GM19239 (cell line): ENCODE measurements around the gene RBFOX2.
"Not testable (repeated sequence)": the region's sequence is repeated elsewhere in the genome, so short reads cannot be mapped to it uniquely, and the experiment has no call there.

Source experiments
- DNase-seq: peaks from one replicate; pipeline ENCODE4 v3.0.0; 2011; ENCODE audit warnings: low spot score; ENCODE audit not compliant: insufficient read length
- FAIRE-seq: peaks from 2 replicates; lab custom pipeline; 2011; peaks lifted over from hg19 to GRCh38; lab: Jason Lieb, UNC

RBFOX2 gene

GRCh38 chr22:35841907-35842518 is 186.6 kb downstream of the RBFOX2 start:
- FAIRE-seq (no peak), DNase-seq (no peak)

- no peak for FAIRE-seq
Observed at GRCh38 chr22:35840302-35840739, 188.3 kb downstream of the RBFOX2 start.

GRCh38 chr22:35839841-35840301 is 188.8 kb downstream of the RBFOX2 start:
- FAIRE-seq (no peak), DNase-seq (no peak)

More at GRCh38 chr22:35840302-35840739, 188.3 kb downstream of the RBFOX2 start:
- no peak for DNase-seq

- no peak for FAIRE-seq
Observed at GRCh38 chr22:35838855-35839576, 189.6 kb downstream of the RBFOX2 start.

GRCh38 chr22:35837101-35837727 is 191.4 kb downstream of the RBFOX2 start:
- FAIRE-seq (no peak), DNase-seq (no peak)

More at GRCh38 chr22:35838855-35839576, 189.6 kb downstream of the RBFOX2 start:
- no peak for DNase-seq

- no peak for FAIRE-seq
Observed at GRCh38 chr22:35835998-35836691, 192.5 kb downstream of the RBFOX2 start.

GRCh38 chr22:35835267-35835997 is 193.2 kb downstream of the RBFOX2 start:
- FAIRE-seq, result no peak
- DNase-seq, result no peak

More at GRCh38 chr22:35835998-35836691, 192.5 kb downstream of the RBFOX2 start:
- DNase-seq, result no peak

GRCh38 chr22:35834061-35834460 is 194.6 kb downstream of the RBFOX2 start:
- no peak for FAIRE-seq
- DNase-seq, result no peak

GRCh38 chr22:35830305-35830704 is 198.3 kb downstream of the RBFOX2 start:
- FAIRE-seq, result no peak

GRCh38 chr22:35824256-35824655 is 204.4 kb downstream of the RBFOX2 start:
- FAIRE-seq (no peak), DNase-seq (no peak)

More at GRCh38 chr22:35830305-35830704, 198.3 kb downstream of the RBFOX2 start:
- DNase-seq, result no peak

- DNase-seq (no peak), FAIRE-seq (no peak)
Observed at GRCh38 chr22:35821654-35822053, 207.0 kb downstream of the RBFOX2 start.

GRCh38 chr22:35819421-35819820 is 209.2 kb downstream of the RBFOX2 start:
- FAIRE-seq, result no peak

GRCh38 chr22:35818897-35819296 is 209.7 kb downstream of the RBFOX2 start:
- FAIRE-seq (no peak), DNase-seq (no peak)

More at GRCh38 chr22:35819421-35819820, 209.2 kb downstream of the RBFOX2 start:
- no peak for DNase-seq

GRCh38 chr22:35812600-35812999 is 216.0 kb downstream of the RBFOX2 start:
- no peak for FAIRE-seq
- DNase-seq, result no peak

- FAIRE-seq, result no peak
Observed at GRCh38 chr22:35811670-35812069, 217.0 kb downstream of the RBFOX2 start.

GRCh38 chr22:35809816-35810215 is 218.8 kb downstream of the RBFOX2 start:
- DNase-seq (no peak), FAIRE-seq (no peak)

More at GRCh38 chr22:35811670-35812069, 217.0 kb downstream of the RBFOX2 start:
- no peak for DNase-seq

GRCh38 chr22:35808377-35808776 is 220.2 kb downstream of the RBFOX2 start:
- FAIRE-seq (no peak), DNase-seq (no peak)

- not testable (repeated sequence) for FAIRE-seq, DNase-seq
Observed at GRCh38 chr22:35806668-35807067, 222.0 kb downstream of the RBFOX2 start.

- FAIRE-seq (no peak), DNase-seq (no peak)
Observed at GRCh38 chr22:35805466-35805865, 223.2 kb downstream of the RBFOX2 start.

GRCh38 chr22:35804421-35804820 is 224.2 kb downstream of the RBFOX2 start:
- DNase-seq (no peak), FAIRE-seq (no peak)
